HepG2 (cell line): ENCODE results near the gene DLEC1. TPM values are rescaled to one million over a fixed set of nuclear protein-coding genes. Genes with fewer than 3 reads are reported as not detected.

ENCODE experiments used
- AGO2 ChIP-seq: fragments of 200-400 bp; formaldehyde crosslinking; optimal IDR thresholded peaks from 2 replicates; pipeline ENCODE3; 2017; ENCODE audit warnings: mild to moderate bottlenecking, low read depth, low read length, moderate library complexity
- BHLHE40 ChIP-seq: IDR thresholded peaks from 2 replicates; pipeline ENCODE4 v1.6.1; 2011; ENCODE audit warnings: low read length, improper control_type of control experiment
- CEBPG ChIP-seq: IDR thresholded peaks from 2 replicates; pipeline ENCODE4 v1.6.1; 2016
- KAT2B ChIP-seq: fragments of 150-350 bp; IDR thresholded peaks from 2 replicates; pipeline ENCODE4 v1.6.1; 2014; ENCODE audit warnings: low read depth, low read length, borderline replicate concordance
- MATR3 ChIP-seq: sonication (generic); formaldehyde crosslinking; IDR thresholded peaks from 2 replicates; pipeline ENCODE4 v1.4.0; 2020; ENCODE audit warnings: missing genetic modification reagents
- MBNL3 ChIP-seq: fragments of 250-450 bp; sonication (Bioruptor Pico); conservative IDR thresholded peaks from 2 replicates; pipeline ENCODE4 v1.8.0; 2022; ENCODE audit warnings: mild to moderate bottlenecking, inconsistent platforms
- MYNN ChIP-seq: sonication (generic); formaldehyde crosslinking; IDR thresholded peaks from 2 replicates; pipeline ENCODE4 v1.4.0; 2020; ENCODE audit warnings: mild to moderate bottlenecking, low read depth, missing genetic modification reagents
- NFE2L1 ChIP-seq: sonication (generic); formaldehyde crosslinking; IDR thresholded peaks from 2 replicates; pipeline ENCODE4 v1.4.0; 2020; ENCODE audit warnings: missing genetic modification reagents, mild to moderate bottlenecking, borderline replicate concordance
- NFIB ChIP-seq: sonication (generic); formaldehyde crosslinking; IDR thresholded peaks from 2 replicates; pipeline ENCODE4 v1.9.0; 2021; ENCODE audit warnings: missing genetic modification reagents, mild to moderate bottlenecking, borderline replicate concordance
- NR2F6 ChIP-seq, 2 experiments: IDR thresholded peaks; 2 replicates each; pipeline ENCODE4 v1.6.1; 2016; ENCODE audit warnings: antibody characterized with exemption in 1 of 2, mild to moderate bottlenecking in 1 of 2
- POLR2A ChIP-seq, 2 experiments: IDR thresholded peaks; 2 replicates each; pipeline ENCODE4 v1.6.1; 2011; ENCODE audit warnings: low read depth in 2 of 2, low read length in 2 of 2, mild to moderate bottlenecking in 1 of 2, moderate library complexity in 1 of 2; ENCODE audit not compliant: insufficient read depth in 1 of 2
- RARG ChIP-seq: sonication (generic); formaldehyde crosslinking; IDR thresholded peaks from 2 replicates; pipeline ENCODE4 v1.4.0; 2020; ENCODE audit warnings: low read depth, mild to moderate bottlenecking, missing genetic modification reagents
- TBX2 ChIP-seq: sonication (generic); formaldehyde crosslinking; IDR thresholded peaks from 2 replicates; pipeline ENCODE4 v1.5.0; 2020; ENCODE audit warnings: missing genetic modification reagents, mild to moderate bottlenecking, borderline replicate concordance
- ZNF20 ChIP-seq: sonication (generic); formaldehyde crosslinking; IDR thresholded peaks from 2 replicates; pipeline ENCODE4 v1.4.0; 2020; ENCODE audit warnings: mild to moderate bottlenecking, moderate library complexity, missing genetic modification reagents
- ZNF337 ChIP-seq: sonication (generic); formaldehyde crosslinking; IDR thresholded peaks from 2 replicates; pipeline ENCODE4 v1.5.1; 2020; ENCODE audit warnings: missing genetic modification reagents, low read depth, mild to moderate bottlenecking, borderline replicate concordance
- ZNF432 ChIP-seq: sonication (generic); formaldehyde crosslinking; IDR thresholded peaks from 2 replicates; pipeline ENCODE4 v1.5.0; 2020; ENCODE audit warnings: missing genetic modification reagents, mild to moderate bottlenecking, borderline replicate concordance
- ZNF496 ChIP-seq: sonication (generic); formaldehyde crosslinking; IDR thresholded peaks from 2 replicates; pipeline ENCODE4 v1.8.1; 2023; ENCODE audit warnings: mild to moderate bottlenecking, moderate library complexity, missing genetic modification reagents; ENCODE audit not compliant: insufficient replicate concordance
- ZSCAN21 ChIP-seq: sonication (generic); formaldehyde crosslinking; IDR thresholded peaks from 2 replicates; pipeline ENCODE4 v1.8.0; 2022; ENCODE audit warnings: mild to moderate bottlenecking, missing genetic modification reagents, moderate library complexity, borderline replicate concordance
- polyA plus RNA-seq, 8 experiments: library from polyadenylated mRNA; depleted of rRNA in 3 of 8; stranded (reverse) in 7 of 8; unstranded in 1 of 8; fragments of >200 nt; fragmentation: Illumina TruSeq in 4 of 8; extraction: Trizol in 4 of 8; gene quantifications; 2 replicates each; pipeline versions ENCODE4 v1.2.1 to v1.2.3, GENCODE V29; 2011 to 2016; ENCODE audit warnings: low read depth in 4 of 8, missing spikeins in 1 of 8, mixed read lengths in 1 of 8; ENCODE audit not compliant: insufficient read depth in 1 of 8
- total RNA-seq, 5 experiments: library from RNA; depleted of rRNA; stranded (reverse); fragments of >200 nt; fragmentation: Illumina TruSeq; extraction: Trizol; gene quantifications; 2 replicates each; pipeline ENCODE4 v1.2.3, GENCODE V29; 2016; ENCODE audit warnings: low read depth in 1 of 5
- TF ChIP-seq, protein P1 (sequence below), 2 experiments: sonication (generic) in 1 of 2; formaldehyde crosslinking in 1 of 2; IDR thresholded peaks; 2 replicates each; pipeline versions ENCODE4 v1.4.0 to v1.6.1; 2018 to 2020; ENCODE audit warnings: missing genetic modification reagents in 2 of 2, borderline replicate concordance in 1 of 2, low read depth in 1 of 2, mild to moderate bottlenecking in 1 of 2, missing biosample characterization in 1 of 2
- TF ChIP-seq, protein P2 (sequence below): sonication (generic); formaldehyde crosslinking; conservative IDR thresholded peaks from 2 replicates; pipeline ENCODE4 v1.4.0; 2020; ENCODE audit warnings: missing genetic modification reagents
- TF ChIP-seq, protein P3 (sequence below): sonication (generic); formaldehyde crosslinking; IDR thresholded peaks from 2 replicates; pipeline ENCODE4 v1.8.1; 2023; ENCODE audit warnings: mild to moderate bottlenecking, missing genetic modification reagents
- TF ChIP-seq, protein P4 (sequence below): sonication (generic); formaldehyde crosslinking; IDR thresholded peaks from 2 replicates; pipeline ENCODE4 v1.5.1; 2020; ENCODE audit warnings: missing genetic modification reagents, mild to moderate bottlenecking, borderline replicate concordance

Gene DLEC1
- total and polyA plus RNA-seq, 2 of the 13 experiments (the other 11 are each of a cell fraction or from before 2014, with no cell fraction given) = 0.09 TPM; not detected in 1

DNA sequence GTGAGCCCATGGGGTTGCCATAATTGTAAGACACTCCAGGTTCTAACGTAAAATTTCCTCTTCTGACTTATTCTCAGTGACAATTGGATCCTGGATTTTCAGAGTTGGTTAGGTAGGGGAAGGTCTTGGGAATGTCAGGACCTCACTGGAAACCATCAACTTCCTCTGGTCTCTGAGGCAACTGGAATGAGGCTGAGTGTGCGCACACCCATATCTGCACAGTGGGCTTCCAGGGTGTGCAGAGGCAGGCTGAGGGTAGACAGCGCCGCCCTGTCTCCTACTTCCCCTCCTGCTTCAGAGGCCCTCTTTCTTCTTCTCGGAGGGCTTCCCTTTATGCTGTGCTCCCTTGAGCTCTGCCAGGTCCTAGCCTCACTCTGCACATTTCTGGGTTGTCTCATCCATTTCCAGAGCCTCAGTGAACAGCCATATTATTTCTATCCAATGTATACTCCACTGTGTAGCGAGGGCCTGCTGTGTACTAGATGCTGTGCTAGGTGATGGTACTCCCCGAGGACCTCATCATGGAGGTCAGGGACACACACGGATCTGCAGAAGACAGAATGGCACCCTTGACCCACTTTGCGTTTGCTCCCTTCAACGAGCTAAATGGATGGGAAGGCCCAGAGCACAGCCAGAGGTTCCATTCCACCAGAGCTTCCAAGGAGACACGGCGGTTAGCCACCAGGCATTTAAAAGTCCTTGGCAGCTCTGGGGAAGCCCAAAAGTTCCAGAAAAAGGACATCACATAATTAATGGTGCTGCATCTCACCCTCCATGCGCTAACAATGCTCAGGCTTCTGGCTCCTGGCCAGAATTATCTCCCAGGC, 79.6 kb downstream of the DLEC1 start (continued):
- TF ChIP-seq KAT2B (no peak), ZNF432 (CRISPR knock-in tag) (0 out of 2 replicates have a peak, but pooled peaks have one; percentile 65), NFIB (CRISPR knock-in tag) (no peak), TBX2 (CRISPR knock-in tag) (no peak), AGO2 (no peak), ZNF337 (CRISPR knock-in tag) (no peak), ZSCAN21 (CRISPR knock-in tag) (no peak; the same call in 1 of the 2 replicates), RARG (CRISPR knock-in tag) (no peak), MATR3 (CRISPR knock-in tag) (no peak), POLR2A (IDR thresholded peaks at IDR 0.05; ENCODE audit: insufficient read depth in 1 of 2, low read depth in 2 of 2, low read length in 2 of 2) (peak in 1 of 2 experiments; percentile 51; a peak in 3 of 4 replicates), NR2F6 (IDR thresholded peaks at IDR 0.05) (no peak), NR2F6 (CRISPR knock-in tag; IDR thresholded peaks at IDR 0.05) (no peak), MYNN (CRISPR knock-in tag) (no peak), BHLHE40 (no peak), MBNL3 (CRISPR knock-in tag) (no peak), ZNF496 (CRISPR knock-in tag) (no peak), ZNF20 (CRISPR knock-in tag) (no peak), CEBPG (CRISPR knock-in tag) (no peak), NFE2L1 (CRISPR knock-in tag) (no peak)
- TF ChIP-seq, protein P1, sequence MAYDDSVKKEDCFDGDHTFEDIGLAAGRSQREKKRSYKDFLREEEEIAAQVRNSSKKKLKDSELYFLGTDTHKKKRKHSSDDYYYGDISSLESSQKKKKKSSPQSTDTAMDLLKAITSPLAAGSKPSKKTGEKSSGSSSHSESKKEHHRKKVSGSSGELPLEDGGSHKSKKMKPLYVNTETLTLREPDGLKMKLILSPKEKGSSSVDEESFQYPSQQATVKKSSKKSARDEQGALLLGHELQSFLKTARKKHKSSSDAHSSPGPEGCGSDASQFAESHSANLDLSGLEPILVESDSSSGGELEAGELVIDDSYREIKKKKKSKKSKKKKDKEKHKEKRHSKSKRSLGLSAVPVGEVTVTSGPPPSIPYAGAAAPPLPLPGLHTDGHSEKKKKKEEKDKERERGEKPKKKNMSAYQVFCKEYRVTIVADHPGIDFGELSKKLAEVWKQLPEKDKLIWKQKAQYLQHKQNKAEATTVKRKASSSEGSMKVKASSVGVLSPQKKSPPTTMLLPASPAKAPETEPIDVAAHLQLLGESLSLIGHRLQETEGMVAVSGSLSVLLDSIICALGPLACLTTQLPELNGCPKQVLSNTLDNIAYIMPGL (CRISPR knock-in tag; IDR thresholded peaks at IDR 0.05; ENCODE audit: borderline replicate concordance in 1 of 2, low read depth in 1 of 2) = peak in 1 of 2 experiments; percentile 18; a peak in 1 of 4 replicates
- TF ChIP-seq, protein P2, sequence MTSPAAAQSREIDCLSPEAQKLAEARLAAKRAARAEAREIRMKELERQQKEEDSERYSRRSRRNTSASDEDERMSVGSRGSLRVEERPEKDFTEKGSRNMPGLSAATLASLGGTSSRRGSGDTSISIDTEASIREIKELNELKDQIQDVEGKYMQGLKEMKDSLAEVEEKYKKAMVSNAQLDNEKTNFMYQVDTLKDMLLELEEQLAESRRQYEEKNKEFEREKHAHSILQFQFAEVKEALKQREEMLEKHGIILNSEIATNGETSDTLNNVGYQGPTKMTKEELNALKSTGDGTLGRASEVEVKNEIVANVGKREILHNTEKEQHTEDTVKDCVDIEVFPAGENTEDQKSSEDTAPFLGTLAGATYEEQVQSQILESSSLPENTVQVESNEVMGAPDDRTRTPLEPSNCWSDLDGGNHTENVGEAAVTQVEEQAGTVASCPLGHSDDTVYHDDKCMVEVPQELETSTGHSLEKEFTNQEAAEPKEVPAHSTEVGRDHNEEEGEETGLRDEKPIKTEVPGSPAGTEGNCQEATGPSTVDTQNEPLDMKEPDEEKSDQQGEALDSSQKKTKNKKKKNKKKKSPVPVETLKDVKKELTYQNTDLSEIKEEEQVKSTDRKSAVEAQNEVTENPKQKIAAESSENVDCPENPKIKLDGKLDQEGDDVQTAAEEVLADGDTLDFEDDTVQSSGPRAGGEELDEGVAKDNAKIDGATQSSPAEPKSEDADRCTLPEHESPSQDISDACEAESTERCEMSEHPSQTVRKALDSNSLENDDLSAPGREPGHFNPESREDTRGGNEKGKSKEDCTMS (CRISPR knock-in tag) = no peak
- TF ChIP-seq, protein P3, sequence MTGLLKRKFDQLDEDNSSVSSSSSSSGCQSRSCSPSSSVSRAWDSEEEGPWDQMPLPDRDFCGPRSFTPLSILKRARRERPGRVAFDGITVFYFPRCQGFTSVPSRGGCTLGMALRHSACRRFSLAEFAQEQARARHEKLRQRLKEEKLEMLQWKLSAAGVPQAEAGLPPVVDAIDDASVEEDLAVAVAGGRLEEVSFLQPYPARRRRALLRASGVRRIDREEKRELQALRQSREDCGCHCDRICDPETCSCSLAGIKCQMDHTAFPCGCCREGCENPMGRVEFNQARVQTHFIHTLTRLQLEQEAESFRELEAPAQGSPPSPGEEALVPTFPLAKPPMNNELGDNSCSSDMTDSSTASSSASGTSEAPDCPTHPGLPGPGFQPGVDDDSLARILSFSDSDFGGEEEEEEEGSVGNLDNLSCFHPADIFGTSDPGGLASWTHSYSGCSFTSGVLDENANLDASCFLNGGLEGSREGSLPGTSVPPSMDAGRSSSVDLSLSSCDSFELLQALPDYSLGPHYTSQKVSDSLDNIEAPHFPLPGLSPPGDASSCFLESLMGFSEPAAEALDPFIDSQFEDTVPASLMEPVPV = 0 out of 2 replicates have a peak, but pooled peaks have one; percentile 25
- TF ChIP-seq, protein P4, sequence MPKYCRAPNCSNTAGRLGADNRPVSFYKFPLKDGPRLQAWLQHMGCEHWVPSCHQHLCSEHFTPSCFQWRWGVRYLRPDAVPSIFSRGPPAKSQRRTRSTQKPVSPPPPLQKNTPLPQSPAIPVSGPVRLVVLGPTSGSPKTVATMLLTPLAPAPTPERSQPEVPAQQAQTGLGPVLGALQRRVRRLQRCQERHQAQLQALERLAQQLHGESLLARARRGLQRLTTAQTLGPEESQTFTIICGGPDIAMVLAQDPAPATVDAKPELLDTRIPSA (CRISPR knock-in tag) = no peak
